Keratinocyte (primary cell): ENCODE measurements around the gene MRPL32. TPM values are rescaled to one million over a fixed set of nuclear protein-coding genes. Genes with fewer than 3 reads are reported as not detected.

Source experiments
- DNase-seq: peaks from one replicate; pipeline ENCODE4 v3.0.0-alpha.2; 2011; ENCODE audit warnings: low read depth, missing footprints, low spot score
- FAIRE-seq: peaks from 2 replicates; lab custom pipeline; 2011; peaks lifted over from hg19 to GRCh38; lab: Jason Lieb, UNC
- H2AFZ ChIP-seq: 2 replicates; pipeline ENCODE4 v1.6.0; 2012; ENCODE audit warnings: low read length, control low read depth, inconsistent platforms; ENCODE audit not compliant: control insufficient read depth
- H3K27ac ChIP-seq: 2 replicates; pipeline ENCODE4 v1.5.1; 2011; ENCODE audit warnings: low read length; ENCODE audit not compliant: control insufficient read depth, insufficient read depth
- H3K27me3 ChIP-seq: 3 replicates; pipeline ENCODE4 v1.6.0; 2011; ENCODE audit warnings: low read length; ENCODE audit not compliant: control insufficient read depth, insufficient read depth; ENCODE audit errors: extremely low read depth
- H3K36me3 ChIP-seq, 2 experiments: 2 replicates in 1 of 2; 3 replicates in 1 of 2; pipeline ENCODE4 v1.5.1; 2011; ENCODE audit warnings: low read length in 2 of 2, mild to moderate bottlenecking in 1 of 2; ENCODE audit not compliant: control insufficient read depth in 2 of 2, insufficient read depth in 2 of 2; ENCODE audit errors: extremely low read depth in 1 of 2
- H3K4me1 ChIP-seq: 3 replicates; pipeline ENCODE4 v1.5.1; 2011; ENCODE audit warnings: low read length; ENCODE audit not compliant: control insufficient read depth, insufficient read depth; ENCODE audit errors: extremely low read depth
- H3K4me2 ChIP-seq: 3 replicates; pipeline ENCODE4 v1.6.0; 2011; ENCODE audit warnings: low read depth, low read length; ENCODE audit not compliant: control insufficient read depth, insufficient read depth; ENCODE audit errors: extremely low read depth
- H3K4me3 ChIP-seq, 3 experiments: fragments of 200-600 bp in 1 of 3; sonication (generic) in 1 of 3; 2 replicates in 2 of 3; 3 replicates in 1 of 3; pipeline ENCODE4 v1.5.1; 2011 to 2016; ENCODE audit warnings: low read length in 3 of 3, mild to moderate bottlenecking in 3 of 3, control low read depth in 2 of 3, inconsistent platforms in 1 of 3, low read depth in 1 of 3, mixed read lengths in 1 of 3, mixed run types in 1 of 3, moderate library complexity in 1 of 3; ENCODE audit not compliant: control insufficient read depth in 2 of 3, insufficient read depth in 2 of 3; ENCODE audit errors: extremely low read depth in 1 of 3
- H3K79me2 ChIP-seq: 2 replicates; pipeline ENCODE4 v1.6.0; 2012; ENCODE audit warnings: low read length; ENCODE audit not compliant: control insufficient read depth, insufficient read depth
- H3K9ac ChIP-seq: 3 replicates; pipeline ENCODE4 v1.6.0; 2011; ENCODE audit warnings: low read length; ENCODE audit not compliant: control insufficient read depth, insufficient read depth; ENCODE audit errors: extremely low read depth
- H3K9me1 ChIP-seq: 3 replicates; pipeline ENCODE4 v1.6.0; 2011; ENCODE audit warnings: low read length; ENCODE audit not compliant: control insufficient read depth, insufficient read depth; ENCODE audit errors: extremely low read depth
- H3K9me3 ChIP-seq: 2 replicates; pipeline ENCODE4 v1.5.1; 2012; ENCODE audit warnings: low read depth, low read length; ENCODE audit not compliant: control insufficient read depth
- H4K20me1 ChIP-seq: 3 replicates; pipeline ENCODE4 v1.6.0; 2011; ENCODE audit warnings: low read length; ENCODE audit not compliant: control insufficient read depth, insufficient read depth; ENCODE audit errors: extremely low read depth
- CTCF ChIP-seq, 3 experiments: IDR thresholded peaks in 1 of 3; conservative IDR thresholded peaks in 1 of 3; optimal IDR thresholded peaks in 1 of 3; 2 replicates in 2 of 3; 3 replicates in 1 of 3; pipeline versions ENCODE3 to v1.5.1; 2011; ENCODE audit warnings: low read length in 3 of 3, mild to moderate bottlenecking in 3 of 3, moderate library complexity in 2 of 3, control low read depth in 1 of 3, inconsistent platforms in 1 of 3; ENCODE audit not compliant: insufficient read depth in 2 of 3; ENCODE audit errors: extremely low read depth in 1 of 3
- EZH2 ChIP-seq: IDR thresholded peaks from one replicate; pipeline ENCODE4 v1.6.1; 2012; ENCODE audit warnings: inconsistent platforms, mild to moderate bottlenecking, low read length, moderate library complexity
- dilution Hi-C: fragments of 300-500 bp; cut with MboI; formaldehyde crosslinking; loops from one replicate; pipeline ENCODE4 v1.7.0; 2020; ENCODE audit warnings: low sequenced_read_pairs; ENCODE audit not compliant: extremely low pct_ligation_motif_present
- polyA plus RNA-seq, 5 experiments: library from polyadenylated mRNA; depleted of rRNA in 3 of 5; stranded (reverse) in 3 of 5; stranded (forward) in 1 of 5; unstranded in 1 of 5; fragments of >200 nt; gene quantifications; 1 replicate in 1 of 5; 2 replicates in 3 of 5; 3 replicates in 1 of 5; pipeline versions ENCODE4 v1.2.1 to v1.2.3, GENCODE V29; 2011 to 2012; ENCODE audit warnings: missing spikeins in 2 of 5, low read depth in 1 of 5, low replicate concordance in 1 of 5

Gene MRPL32
- polyA plus RNA-seq, 1 donor (not counting 4 experiments of a cell fraction or from before 2014, with no cell fraction given): 86.1 TPM

- H3K9me3 ChIP-seq: no peaks in the 10 kb centered on the region
- H3K4me1 ChIP-seq: no peaks in the 10 kb centered on the region
- dilution Hi-C loops: no loop called here
- H3K36me3 ChIP-seq: no peaks in the 10 kb centered on the region
- no peak overlapping the region for H3K4me3 ChIP-seq
- no peak for TF ChIP-seq EZH2
- TF ChIP-seq CTCF (optimal IDR thresholded peaks at IDR 0.05 in 1 of 3, IDR thresholded peaks at IDR 0.05 in 1 of 3, conservative IDR thresholded peaks at IDR 0.05 in 1 of 3; ENCODE audit: extremely low read depth in 1 of 3, insufficient read depth in 2 of 3, low read length in 3 of 3): no peak
- no peak for DNase-seq
- no peaks in the 10 kb centered on the region for H4K20me1 ChIP-seq
- H3K9me1 ChIP-seq: no peaks in the 10 kb centered on the region
- H3K4me2 ChIP-seq: no peak overlapping the region
- H3K27me3 ChIP-seq: peaks cover 14% of the 10 kb centered on the region
- H3K27ac ChIP-seq: no peak overlapping the region
- H3K79me2 ChIP-seq: no peaks in the 10 kb centered on the region
- FAIRE-seq: no peak
- H2AFZ ChIP-seq: no peak overlapping the region
- no peak overlapping the region for H3K9ac ChIP-seq
Measured at GRCh38 chr7:42976371-42976770, 44.2 kb downstream of the MRPL32 start.

GRCh38 chr7:42978496-42978895 is 46.3 kb downstream of the MRPL32 start:
- Histone ChIP-seq H4K20me1 (no peaks in the 10 kb centered on the region), H3K27me3 (peaks cover 14% of the 10 kb centered on the region), H2AFZ (no peak overlapping the region), H3K36me3 (no peaks in the 10 kb centered on the region), H3K4me3 (no peak overlapping the region), H3K9me3 (no peaks in the 10 kb centered on the region), H3K9ac (no peak overlapping the region), H3K79me2 (no peaks in the 10 kb centered on the region), H3K4me2 (no peak overlapping the region), H3K27ac (no peak overlapping the region), H3K9me1 (no peaks in the 10 kb centered on the region), H3K4me1 (no peaks in the 10 kb centered on the region)
- no peak for DNase-seq
- dilution Hi-C loops: no loop called here
- no peak for TF ChIP-seq EZH2
- no peak for TF ChIP-seq CTCF (optimal IDR thresholded peaks at IDR 0.05 in 1 of 3, IDR thresholded peaks at IDR 0.05 in 1 of 3, conservative IDR thresholded peaks at IDR 0.05 in 1 of 3; ENCODE audit: extremely low read depth in 1 of 3, insufficient read depth in 2 of 3, low read length in 3 of 3)
- FAIRE-seq: no peak
